NCI-H226 (cell line): ENCODE data around the gene NEMF.
"Not testable (repeated sequence)": the region's sequence is repeated elsewhere in the genome, so short reads cannot be mapped to it uniquely, and the experiment has no call there.

Experiments used
- DNase-seq: peaks from one replicate; pipeline ENCODE4 v3.0.0-alpha.2; 2015

The NEMF gene

GRCh38 chr14:49852301-49853157 lies at the start of gene NEMF:
Gene NEMF (minus strand): TSS chr14:49852788. CDS start chr14:49852753, 35 bp downstream.
- peak; percentile 66 for DNase-seq

DNA sequence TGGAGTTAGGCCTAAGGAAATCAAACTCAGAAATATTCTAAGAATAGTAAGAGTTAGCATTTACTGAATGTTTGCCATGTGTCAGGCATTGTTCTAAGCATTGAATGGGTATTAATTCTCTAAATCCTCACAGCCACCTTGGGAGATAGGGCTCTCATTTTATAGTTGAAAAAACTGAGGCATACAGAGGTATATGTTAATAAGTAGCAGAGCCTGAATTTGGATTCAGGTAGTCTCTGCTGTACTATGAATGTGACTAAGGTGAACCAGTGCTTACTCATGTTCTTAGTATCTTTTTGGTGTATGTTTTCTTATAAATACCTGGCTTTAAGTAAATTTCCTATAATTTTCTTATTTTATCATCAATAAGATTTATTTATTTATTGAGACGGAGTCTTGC lies 48.4 kb upstream of the NEMF start:
- no peak for DNase-seq

DNA sequence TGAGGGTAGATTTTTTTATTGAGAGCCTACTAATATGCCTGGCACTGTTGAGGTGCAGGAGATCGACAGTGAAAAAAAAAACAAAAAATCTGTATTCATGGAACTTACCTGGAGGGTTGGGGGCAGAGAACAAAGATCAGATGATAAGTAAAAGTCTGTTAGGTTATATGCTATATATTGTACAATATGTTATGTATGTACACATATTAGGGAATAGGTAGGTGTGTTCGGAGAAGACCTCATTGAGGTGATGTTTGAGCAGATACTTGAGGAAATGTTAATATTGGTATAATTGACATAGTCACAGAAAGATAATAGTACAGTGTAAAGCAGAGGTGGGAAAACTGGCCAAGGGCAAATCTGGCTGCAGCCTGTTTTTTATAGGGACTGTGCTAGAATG lies 45.9 kb upstream of the NEMF start:
- no peak for DNase-seq

- no peak for DNase-seq
Measured at GRCh38 chr14:49897965-49898364, 45.4 kb upstream of the NEMF start.

DNA sequence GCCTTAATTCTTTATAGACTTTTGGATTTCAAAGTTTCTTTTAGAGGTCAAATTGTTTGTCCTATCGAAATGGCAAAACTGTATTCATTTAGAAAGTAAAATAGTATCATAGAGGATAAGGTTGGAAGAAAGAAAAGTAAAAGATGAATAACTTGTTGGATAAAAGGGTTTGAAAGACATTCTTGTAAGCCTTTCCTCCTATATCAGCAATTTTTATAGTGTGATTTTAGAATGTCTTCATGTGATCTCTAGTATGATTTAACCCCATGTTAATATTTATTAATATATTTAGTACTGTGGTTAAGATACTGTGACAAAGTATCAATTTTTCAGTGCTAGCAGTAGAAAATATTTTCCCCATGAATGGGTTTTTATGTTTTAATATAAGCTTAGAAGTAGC lies 44.8 kb upstream of the NEMF start:
- DNase-seq, result no peak

DNA sequence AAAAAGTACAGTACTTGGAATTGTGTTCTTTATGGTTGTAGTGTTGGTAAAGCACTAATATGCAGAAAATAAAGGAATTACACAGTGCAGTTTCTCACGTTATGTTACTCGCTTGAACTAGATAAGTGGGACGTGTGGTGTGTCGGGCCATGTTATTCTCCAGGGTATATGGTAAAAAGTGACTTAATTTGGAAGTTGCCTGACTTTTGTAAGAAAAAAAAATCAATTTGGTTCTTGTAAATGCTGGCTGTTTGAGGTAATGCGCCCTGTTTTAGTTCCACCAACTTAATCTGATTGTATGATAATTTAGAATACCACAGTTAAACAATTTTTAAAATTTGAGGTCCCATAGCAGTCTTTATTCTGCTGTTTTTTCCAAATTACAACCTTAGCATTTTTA lies 44.4 kb upstream of the NEMF start:
- DNase-seq, result no peak

GRCh38 chr14:49896272-49896671 lies 43.7 kb upstream of the NEMF start:
- DNase-seq, result not testable (repeated sequence)

- no peak for DNase-seq
Measured at GRCh38 chr14:49895480-49895879, 42.9 kb upstream of the NEMF start.

GRCh38 chr14:49894214-49895107 lies 41.9 kb upstream of the NEMF start:
- not testable (repeated sequence) for DNase-seq

DNA sequence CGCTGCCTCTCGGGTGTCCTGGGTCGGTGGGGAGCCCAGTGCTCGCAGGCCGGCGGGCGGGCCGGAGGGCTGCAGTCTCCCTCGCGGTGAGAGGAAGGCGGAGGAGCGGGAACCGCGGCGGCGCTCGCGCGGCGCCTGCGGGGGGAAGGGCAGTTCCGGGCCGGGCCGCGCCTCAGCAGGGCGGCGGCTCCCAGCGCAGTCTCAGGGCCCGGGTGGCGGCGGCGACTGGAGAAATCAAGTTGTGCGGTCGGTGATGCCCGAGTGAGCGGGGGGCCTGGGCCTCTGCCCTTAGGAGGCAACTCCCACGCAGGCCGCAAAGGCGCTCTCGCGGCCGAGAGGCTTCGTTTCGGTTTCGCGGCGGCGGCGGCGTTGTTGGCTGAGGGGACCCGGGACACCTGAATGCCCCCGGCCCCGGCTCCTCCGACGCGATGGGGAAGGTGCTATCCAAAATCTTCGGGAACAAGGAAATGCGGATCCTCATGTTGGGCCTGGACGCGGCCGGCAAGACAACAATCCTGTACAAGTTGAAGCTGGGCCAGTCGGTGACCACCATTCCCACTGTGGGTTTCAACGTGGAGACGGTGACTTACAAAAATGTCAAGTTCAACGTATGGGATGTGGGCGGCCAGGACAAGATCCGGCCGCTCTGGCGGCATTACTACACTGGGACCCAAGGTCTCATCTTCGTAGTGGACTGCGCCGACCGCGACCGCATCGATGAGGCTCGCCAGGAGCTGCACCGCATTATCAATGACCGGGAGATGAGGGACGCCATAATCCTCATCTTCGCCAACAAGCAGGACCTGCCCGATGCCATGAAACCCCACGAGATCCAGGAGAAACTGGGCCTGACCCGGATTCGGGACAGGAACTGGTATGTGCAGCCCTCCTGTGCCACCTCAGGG lies 41.0 kb upstream of the NEMF start:
- DNase-seq, result peak; percentile 8

GRCh38 chr14:49892636-49893308 lies 40.2 kb upstream of the NEMF start, which contains the start of gene ARF6:
Gene ARF6 (plus strand): TSS chr14:49893082. CDS start chr14:49893737, 655 bp downstream.
- DNase-seq, result peak; percentile 97

DNA sequence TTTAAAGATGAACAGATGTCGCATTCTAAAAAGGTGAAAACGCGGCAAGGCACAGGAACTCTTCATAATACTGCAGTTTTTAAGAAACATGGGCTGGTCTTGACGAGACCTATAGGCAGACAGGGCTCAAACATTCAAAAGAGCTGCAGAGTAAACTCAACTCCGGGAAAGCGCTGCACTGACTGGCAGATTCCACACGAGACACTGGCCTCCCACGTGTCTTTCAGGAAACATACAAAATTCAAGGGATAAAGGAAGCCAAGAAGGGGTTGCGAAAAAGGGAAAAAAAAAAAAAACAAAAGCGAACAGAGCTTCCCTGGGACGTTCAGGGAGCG lies 39.7 kb upstream of the NEMF start:
- peak; percentile 79 for DNase-seq

- DNase-seq, result no peak
Measured at GRCh38 chr14:49888293-49888692, 35.7 kb upstream of the NEMF start.

DNA sequence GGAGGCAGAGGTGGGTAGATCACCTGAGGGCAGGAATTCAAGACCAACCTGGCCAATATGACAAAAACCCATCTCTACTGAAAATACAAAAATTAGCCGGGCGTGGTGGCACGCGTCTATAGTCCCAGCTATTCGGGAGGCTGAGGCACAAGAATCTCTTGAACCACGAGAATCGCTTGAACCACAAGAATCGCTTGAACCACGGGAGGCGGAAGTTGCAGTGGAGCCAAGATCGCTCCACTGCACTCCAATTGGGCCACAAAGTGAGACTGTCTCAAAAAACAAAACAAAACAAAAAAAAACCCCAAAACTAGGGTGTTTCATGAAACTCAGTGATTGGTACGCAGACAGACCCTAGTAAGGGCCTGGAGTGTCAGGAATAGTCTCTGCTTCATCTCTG lies 33.9 kb upstream of the NEMF start:
- no peak for DNase-seq

GRCh38 chr14:49882826-49883694 lies 30.5 kb upstream of the NEMF start:
- peak; percentile 11 for DNase-seq

DNA sequence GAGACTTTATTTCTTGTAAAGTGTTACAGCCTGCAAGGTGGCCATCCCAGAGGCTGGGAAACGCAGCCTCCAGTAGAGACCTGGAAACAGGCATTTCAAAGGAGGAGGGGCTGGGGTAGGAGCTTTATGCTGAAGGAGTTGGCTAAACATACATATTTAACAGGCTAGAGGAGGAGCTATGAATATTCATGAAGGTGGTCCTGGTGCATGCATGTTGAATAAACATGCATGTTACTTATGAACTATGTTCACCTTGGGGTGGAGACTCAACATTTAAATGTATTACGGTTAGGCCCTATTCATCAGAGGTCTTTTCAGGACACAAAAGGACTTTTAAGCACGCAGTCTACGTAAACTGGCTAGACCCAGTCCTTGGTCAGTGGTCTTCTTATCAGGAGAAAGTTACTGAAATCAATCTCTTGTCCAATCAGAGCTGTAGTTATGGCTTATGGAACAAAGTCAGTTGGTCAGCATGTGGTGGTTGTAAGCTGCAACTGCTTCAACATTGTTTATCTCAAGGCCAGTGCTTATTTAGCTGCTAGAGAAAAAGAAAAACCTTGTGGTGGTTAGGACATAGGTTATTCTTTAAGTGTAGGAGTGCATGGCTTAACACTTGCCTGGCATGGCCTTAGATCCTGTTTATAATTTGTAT lies 28.9 kb upstream of the NEMF start:
- DNase-seq, result no peak

GRCh38 chr14:49880267-49881064 lies 27.9 kb upstream of the NEMF start:
- no peak for DNase-seq

DNA sequence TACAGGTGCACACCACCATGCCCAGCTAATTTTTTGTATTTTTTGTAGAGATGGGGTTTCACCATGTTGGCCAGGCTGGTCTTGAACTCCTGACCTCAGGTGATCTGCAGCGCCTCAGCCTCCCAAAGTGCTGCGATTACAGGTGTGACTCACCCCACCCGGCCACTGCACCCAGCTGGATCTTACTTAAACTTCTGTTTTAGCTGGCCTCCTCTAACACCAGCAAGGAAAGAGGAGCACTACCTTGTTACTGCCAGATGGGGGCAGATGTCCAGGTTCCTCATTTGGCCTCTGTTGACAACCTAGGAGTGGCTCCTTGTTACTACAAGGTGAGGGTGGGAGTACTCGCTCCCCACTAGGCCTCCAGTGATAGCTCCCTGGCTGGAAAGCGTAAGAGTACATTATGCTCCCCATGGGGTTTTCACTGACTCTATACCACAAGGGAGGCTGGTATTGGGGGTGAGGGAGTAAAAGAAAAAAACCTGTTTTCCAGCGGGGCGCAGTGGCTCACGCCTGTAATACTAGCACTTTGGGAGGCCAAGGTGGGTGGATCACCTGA lies 27.1 kb upstream of the NEMF start:
- peak; percentile 72 for DNase-seq

- no peak for DNase-seq
Measured at GRCh38 chr14:49876563-49877127, 24.1 kb upstream of the NEMF start.
